Small intestine (tissue), 7 donors: ENCODE results near the gene SLFNL1. TPM values are rescaled to one million over a fixed set of nuclear protein-coding genes. Genes with fewer than 3 reads are reported as not detected.

ENCODE experiments used
- DNase-seq, 2 donors: peaks; one replicate each; pipeline versions ENCODE4 v3.0.0 to v3.0.0-alpha.2; 2013
- FAIRE-seq: peaks from 2 replicates; lab custom pipeline; 2012; peaks lifted over from hg19 to GRCh38; lab: Jason Lieb, UNC
- H3K27ac ChIP-seq, 3 donors: one replicate each; pipeline ENCODE4 v1.5.1; 2013; ENCODE audit warnings: low read length in 2 of 3, mild to moderate bottlenecking in 2 of 3, control low read depth in 1 of 3, inconsistent platforms in 1 of 3, low read depth in 1 of 3, moderate library complexity in 1 of 3
- H3K27me3 ChIP-seq, 3 donors: one replicate each; pipeline ENCODE4 v1.6.1; 2013; ENCODE audit warnings: low read length in 3 of 3, inconsistent platforms in 1 of 3; ENCODE audit not compliant: control insufficient read depth in 3 of 3, insufficient read depth in 3 of 3
- H3K36me3 ChIP-seq, 3 donors: one replicate each; pipeline ENCODE4 v1.6.1; 2013; ENCODE audit warnings: low read length in 3 of 3, inconsistent platforms in 1 of 3, low read depth in 1 of 3, mild to moderate bottlenecking in 1 of 3, moderate library complexity in 1 of 3; ENCODE audit not compliant: control insufficient read depth in 3 of 3, insufficient read depth in 2 of 3
- H3K4me1 ChIP-seq, 3 donors: one replicate each; pipeline ENCODE4 v1.6.1; 2013; ENCODE audit warnings: low read length in 2 of 3, inconsistent platforms in 1 of 3, low read depth in 1 of 3, mild to moderate bottlenecking in 1 of 3, moderate library complexity in 1 of 3; ENCODE audit not compliant: control insufficient read depth in 3 of 3, insufficient read depth in 2 of 3
- H3K4me3 ChIP-seq, 3 donors: one replicate each; pipeline ENCODE4 v1.5.1; 2013; ENCODE audit warnings: low read length in 3 of 3, control low read depth in 1 of 3, inconsistent platforms in 1 of 3, low read depth in 1 of 3, mild to moderate bottlenecking in 1 of 3, moderate library complexity in 1 of 3
- H3K9me3 ChIP-seq, 2 donors: one replicate each; pipeline ENCODE4 v1.6.1; 2013; ENCODE audit warnings: low read depth in 1 of 2, low read length in 1 of 2; ENCODE audit not compliant: control insufficient read depth in 2 of 2, insufficient read depth in 1 of 2
- WGBS, 3 donors: extraction: QIAGEN DNeasy Blood & Tissue Kit; methylation state at CpG; one replicate each; pipeline ENCODE4 v1.1.7; 2013; 5-methylcytosine and 5-hydroxymethylcytosine counted together
- polyA plus RNA-seq, 4 donors: library from polyadenylated mRNA; stranded (reverse) in 3 of 4; unstranded in 1 of 4; fragments of 200-250 nt in 3 of 4; fragments of 120-200 nt in 1 of 4; gene quantifications; one replicate each; pipeline versions ENCODE4 v1.2.1 to v1.2.3, GENCODE V29; 2013
- donor health status: healthy with polysubstance abuse.
- donor health status: control.
- donor health status: control.
- donor health status: Bipolar disorder and iron deficiency.
- donor health status: healthy.

The SLFNL1 gene
- polyA plus RNA-seq, 4 donors: 0.31 to 1.6 (median 0.77) TPM; not detected in 1

DNA sequence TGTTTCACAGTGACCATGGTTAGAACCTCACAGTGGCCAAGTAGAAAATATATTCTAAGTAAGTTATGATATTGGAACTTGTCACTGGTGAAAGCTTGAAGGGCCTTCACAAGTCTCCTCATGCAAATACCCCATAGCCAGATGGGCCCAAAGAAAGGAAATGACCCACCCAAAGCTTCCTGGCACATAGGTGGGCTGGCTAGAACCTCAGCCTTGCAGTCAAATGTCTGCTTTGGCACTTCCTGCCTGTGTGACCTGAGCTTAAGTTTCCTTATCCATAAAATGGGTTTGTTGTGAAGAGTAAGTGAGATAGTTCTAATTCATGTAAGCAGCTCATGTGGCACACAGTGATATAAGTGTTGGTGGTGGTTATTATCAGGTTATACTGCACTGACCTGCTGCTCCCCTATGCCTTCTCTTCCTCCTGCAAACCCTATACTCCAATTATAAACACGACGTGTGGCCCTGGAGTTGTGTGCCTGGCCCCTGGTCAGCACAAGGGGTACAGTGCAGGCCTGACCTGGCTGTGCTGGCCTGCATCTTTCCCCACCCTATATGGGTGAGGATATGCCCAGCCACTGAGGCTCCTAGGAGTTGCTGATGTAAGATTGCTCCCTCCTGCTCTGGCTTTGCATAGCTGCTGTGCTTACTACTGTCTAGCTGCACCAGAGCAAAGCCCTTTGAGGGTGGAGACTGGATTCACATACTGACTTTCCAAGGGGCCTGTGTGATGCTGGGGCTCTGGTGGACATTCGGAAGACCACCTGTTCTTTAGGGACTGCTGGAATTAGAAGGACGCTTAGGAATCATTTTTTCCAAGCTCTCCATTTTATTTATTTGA is 4.7 kb upstream of the SLFNL1 start:
- Histone ChIP-seq H3K36me3 (peaks cover 0 to 70% (median 3%) of the 10 kb centered on the region in 3 donors), H3K27ac (no peak overlapping the region), H3K9me3 (no peaks in the 10 kb centered on the region), H3K4me1 (peaks cover 0 to 3% (median 0%) of the 10 kb centered on the region in 3 donors), H3K4me3 (no peak overlapping the region), H3K27me3 (no peaks in the 10 kb centered on the region)
- no peak for DNase-seq
- no peak for FAIRE-seq
- 94 to 97% (median 97%) methylated on average over 4 of the region's 4 CpGs for WGBS, 3 donors

DNA sequence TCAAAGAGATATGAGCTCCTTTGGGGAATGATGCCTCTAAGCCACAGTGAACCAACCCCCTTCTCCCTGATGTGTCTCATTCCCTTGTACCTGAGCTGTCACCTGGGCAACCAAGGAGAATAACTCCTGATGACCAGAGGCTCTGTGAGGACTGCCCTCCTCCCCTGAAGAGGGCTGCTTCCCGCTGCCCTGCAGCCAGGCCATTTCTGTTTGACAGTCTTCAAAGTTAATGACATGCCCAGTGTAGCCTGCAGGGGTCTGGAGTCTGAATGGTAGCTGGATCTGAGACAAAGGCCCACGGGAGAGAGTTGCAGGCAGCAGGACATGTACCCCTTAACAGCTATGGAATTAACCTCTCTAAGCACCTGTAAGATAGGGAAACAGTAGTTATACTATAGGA is 3.4 kb upstream of the SLFNL1 start:
- WGBS, 3 donors: 73 to 82% (median 81%) methylated on average over 2 of the region's 2 CpGs
- no peak for FAIRE-seq
- Histone ChIP-seq H3K4me3 (no peak overlapping the region), H3K4me1 (peaks cover 0 to 9% (median 0%) of the 10 kb centered on the region in 3 donors), H3K27ac (no peak overlapping the region), H3K9me3 (no peaks in the 10 kb centered on the region), H3K36me3 (peaks cover 0 to 76% (median 3%) of the 10 kb centered on the region in 3 donors), H3K27me3 (no peaks in the 10 kb centered on the region)
- DNase-seq: no peak

DNA sequence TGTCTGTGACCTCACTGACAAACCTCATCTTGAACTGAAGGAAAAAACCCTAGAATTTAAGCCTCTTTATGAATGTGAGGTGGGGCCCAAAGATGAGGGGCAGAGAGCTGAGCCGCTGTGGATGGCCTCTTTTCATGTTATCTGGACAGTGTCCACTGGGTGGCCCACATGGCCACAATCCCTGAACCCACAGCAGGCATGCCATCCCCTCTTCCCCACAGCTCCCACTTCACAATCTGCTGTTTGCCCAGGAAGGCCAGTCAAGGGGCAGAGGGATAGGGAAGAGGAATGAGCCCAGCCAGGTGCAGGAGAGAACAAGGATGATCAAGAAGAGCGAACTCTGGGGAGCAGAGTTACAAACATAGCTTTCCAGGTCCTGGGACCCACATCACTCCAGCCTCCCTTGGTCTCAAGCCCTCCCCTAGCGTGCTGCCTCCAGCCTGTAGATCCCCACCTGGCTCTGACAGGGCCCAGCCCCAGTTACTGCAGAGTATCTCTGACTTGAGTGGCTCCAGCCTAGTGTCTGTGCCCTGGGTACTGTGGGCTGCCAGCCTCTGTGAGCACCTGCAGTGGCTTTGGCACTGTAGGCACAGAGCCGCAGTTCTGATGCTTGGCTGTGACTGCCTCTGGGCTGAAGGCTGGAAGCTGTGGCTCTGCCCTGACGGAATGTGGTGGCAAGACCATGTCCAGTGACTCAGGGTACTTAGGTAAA is 1.9 kb upstream of the SLFNL1 start:
- H3K9me3 ChIP-seq: no peaks in the 10 kb centered on the region
- no peak overlapping the region for H3K4me3 ChIP-seq
- no peak overlapping the region for H3K27ac ChIP-seq
- FAIRE-seq (no peak), DNase-seq (no peak)
- H3K4me1 ChIP-seq: peaks cover 0 to 9% (median 0%) of the 10 kb centered on the region in 3 donors
- WGBS, 3 donors: 92 to 96% (median 93%) methylated on average over 5 of the region's 5 CpGs
- no peaks in the 10 kb centered on the region for H3K27me3 ChIP-seq
- peaks cover 0 to 75% (median 3%) of the 10 kb centered on the region in 3 donors for H3K36me3 ChIP-seq

DNA sequence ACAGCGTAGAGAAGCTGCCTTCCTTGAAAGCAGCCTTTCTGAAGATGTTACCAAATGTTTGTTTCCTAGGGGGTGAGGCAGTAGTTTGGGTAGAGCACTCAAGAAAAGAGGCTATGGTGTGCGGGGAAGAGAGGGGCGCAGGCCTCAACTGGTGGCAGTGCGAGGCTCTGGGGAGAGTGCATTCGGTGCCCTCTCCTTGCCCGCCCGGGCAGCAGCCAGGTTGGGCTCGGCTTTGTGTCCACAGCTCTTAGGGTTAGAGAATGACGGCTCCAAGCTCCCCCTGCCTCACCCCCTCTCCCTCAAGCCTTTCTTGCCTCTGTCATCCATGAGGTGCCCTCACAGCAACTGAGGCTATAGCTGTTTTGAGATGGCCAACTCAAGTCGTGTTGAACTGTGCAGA is 899 bp upstream of the SLFNL1 start:
- no peak for FAIRE-seq
- H3K4me1 ChIP-seq: peaks cover 0 to 9% (median 0%) of the 10 kb centered on the region in 3 donors
- no peak for DNase-seq
- WGBS, 3 donors: 91 to 95% (median 93%) methylated on average over 10 of the region's 10 CpGs
- no peak overlapping the region for H3K27ac ChIP-seq
- no peaks in the 10 kb centered on the region for H3K9me3 ChIP-seq
- no peak overlapping the region for H3K4me3 ChIP-seq
- no peaks in the 10 kb centered on the region for H3K27me3 ChIP-seq
- H3K36me3 ChIP-seq: peaks cover 0 to 75% (median 3%) of the 10 kb centered on the region in 3 donors

DNA sequence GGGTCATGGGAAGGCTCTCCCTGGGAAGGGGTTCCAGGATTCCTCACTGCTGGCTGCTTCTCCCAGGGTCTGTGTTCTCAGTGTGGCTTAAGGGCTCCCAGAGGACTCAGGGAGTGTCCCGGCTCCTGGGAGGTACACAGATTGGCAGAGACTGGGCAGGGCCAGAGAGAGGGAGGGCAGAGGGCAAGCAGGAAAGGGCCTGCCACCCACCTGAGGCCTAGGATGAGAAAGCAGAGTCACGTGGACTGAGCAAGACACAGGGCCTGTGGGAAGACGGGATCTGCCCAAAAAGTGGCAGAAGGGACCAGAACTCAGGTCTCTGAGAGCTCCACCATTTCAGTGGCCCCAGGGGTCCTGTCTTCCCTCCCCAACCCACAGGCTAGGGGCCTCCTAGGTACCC is 871 bp downstream of the SLFNL1 start:
- Histone ChIP-seq H3K36me3 (peaks cover 0 to 74% (median 3%) of the 10 kb centered on the region in 3 donors), H3K27me3 (no peaks in the 10 kb centered on the region), H3K4me3 (no peak overlapping the region), H3K27ac (no peak overlapping the region), H3K9me3 (no peaks in the 10 kb centered on the region), H3K4me1 (peaks cover 0 to 9% (median 0%) of the 10 kb centered on the region in 3 donors)
- WGBS, 3 donors: 21 to 52% (median 35%) methylated on average over 3 of the region's 3 CpGs
- DNase-seq: peak in 1 of 2 donors; percentile 58
- FAIRE-seq: no peak

DNA sequence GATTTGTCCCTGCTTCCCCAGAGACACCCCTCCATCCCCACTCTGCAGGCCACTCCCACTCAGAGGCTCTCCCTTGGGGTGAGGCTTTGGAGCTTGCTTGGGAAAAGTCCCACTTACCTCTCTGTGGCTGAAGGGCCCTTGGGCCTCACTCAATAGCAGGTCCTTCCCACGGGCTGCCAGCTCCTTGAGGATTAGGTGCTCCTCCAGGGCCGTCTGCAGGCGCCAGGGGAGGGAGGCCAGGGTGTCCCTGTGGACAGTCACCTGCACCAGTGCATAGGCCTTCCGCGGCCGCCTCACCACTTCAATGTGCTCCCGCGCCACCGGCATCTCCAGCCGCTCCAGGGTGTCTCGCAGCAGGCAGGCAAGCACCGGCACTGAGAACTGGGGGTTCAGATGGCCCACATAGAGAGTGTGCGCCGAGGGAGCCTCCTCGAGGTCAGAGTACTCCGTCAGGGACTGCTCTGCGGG is 1.4 kb downstream of the SLFNL1 start:
- 88 to 92% (median 90%) methylated on average over 17 of the region's 17 CpGs for WGBS, 3 donors
- FAIRE-seq (no peak), DNase-seq (no peak)
- Histone ChIP-seq H3K27me3 (no peaks in the 10 kb centered on the region), H3K27ac (no peak overlapping the region), H3K4me3 (no peak overlapping the region), H3K9me3 (no peaks in the 10 kb centered on the region), H3K36me3 (peaks cover 0 to 75% (median 2%) of the 10 kb centered on the region in 3 donors), H3K4me1 (peaks cover 0 to 9% (median 0%) of the 10 kb centered on the region in 3 donors)

DNA sequence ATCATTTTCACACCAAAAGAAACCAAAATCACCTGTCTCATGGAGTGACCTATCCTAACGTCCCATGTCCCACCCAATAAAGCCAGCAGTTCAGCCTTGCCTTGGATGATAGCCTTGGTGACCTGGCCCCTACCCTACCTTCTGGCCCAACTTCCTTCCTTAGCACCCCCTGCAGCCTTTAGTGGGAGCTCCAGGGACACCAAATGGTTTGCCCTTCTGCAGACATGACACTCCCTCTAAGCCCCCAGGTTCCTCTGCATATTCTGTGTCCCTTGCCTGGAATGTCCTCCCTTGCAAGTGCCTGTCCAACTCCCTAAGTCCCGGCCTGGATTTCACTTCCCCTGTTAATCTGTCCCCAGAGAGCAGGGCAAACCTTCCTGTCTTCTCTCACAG is 2.2 kb downstream of the SLFNL1 start:
- WGBS, 3 donors: 70 to 88% (median 79%) methylated on average over 2 of the region's 2 CpGs
- FAIRE-seq: no peak
- H3K4me3 ChIP-seq: no peak overlapping the region
- H3K36me3 ChIP-seq: peaks cover 0 to 77% (median 0%) of the 10 kb centered on the region in 3 donors
- H3K27me3 ChIP-seq: no peaks in the 10 kb centered on the region
- DNase-seq: no peak
- H3K9me3 ChIP-seq: no peaks in the 10 kb centered on the region
- H3K4me1 ChIP-seq: peaks cover 0 to 9% (median 0%) of the 10 kb centered on the region in 3 donors
- H3K27ac ChIP-seq: no peak overlapping the region

DNA sequence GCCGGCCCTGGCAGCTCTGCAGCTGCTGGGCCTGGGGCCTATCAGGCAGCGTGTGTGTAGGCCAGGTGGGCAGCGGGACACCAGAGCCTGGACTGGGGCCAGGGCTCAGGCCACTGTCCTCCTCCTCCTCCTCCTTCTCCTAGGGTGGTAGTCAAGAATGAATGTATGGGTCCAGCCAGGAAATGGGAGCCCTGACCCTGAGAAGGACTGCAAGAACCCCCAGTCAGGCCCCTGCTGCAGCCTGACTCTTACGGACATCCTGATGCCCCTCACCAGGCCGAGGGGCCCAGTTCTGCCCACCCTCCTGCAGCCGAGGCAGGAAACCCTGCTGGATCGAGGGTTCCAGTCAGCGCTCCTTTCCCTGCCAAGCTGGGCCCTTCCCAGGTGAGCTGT is 3.5 kb downstream of the SLFNL1 start:
- DNase-seq: no peak
- Histone ChIP-seq H3K4me3 (no peak overlapping the region), H3K36me3 (peaks cover 0 to 80% (median 0%) of the 10 kb centered on the region in 3 donors), H3K27ac (no peak overlapping the region), H3K9me3 (no peaks in the 10 kb centered on the region), H3K27me3 (no peaks in the 10 kb centered on the region), H3K4me1 (peaks cover 0 to 9% (median 0%) of the 10 kb centered on the region in 3 donors)
- no peak for FAIRE-seq
- 92 to 98% (median 93%) methylated on average over 8 of the region's 8 CpGs for WGBS, 3 donors
